GM12892 (cell line): ENCODE data around the gene UBASH3A.

ENCODE experiments used
- POLR2A ChIP-seq: IDR thresholded peaks from 2 replicates; pipeline ENCODE4 v1.6.1; 2011; ENCODE audit warnings: low read depth, low read length, control low read depth
- TAF1 ChIP-seq: IDR thresholded peaks from 2 replicates; pipeline ENCODE4 v1.6.1; 2011; ENCODE audit warnings: low read depth, mild to moderate bottlenecking, control low read depth, low read length, borderline replicate concordance

DNA sequence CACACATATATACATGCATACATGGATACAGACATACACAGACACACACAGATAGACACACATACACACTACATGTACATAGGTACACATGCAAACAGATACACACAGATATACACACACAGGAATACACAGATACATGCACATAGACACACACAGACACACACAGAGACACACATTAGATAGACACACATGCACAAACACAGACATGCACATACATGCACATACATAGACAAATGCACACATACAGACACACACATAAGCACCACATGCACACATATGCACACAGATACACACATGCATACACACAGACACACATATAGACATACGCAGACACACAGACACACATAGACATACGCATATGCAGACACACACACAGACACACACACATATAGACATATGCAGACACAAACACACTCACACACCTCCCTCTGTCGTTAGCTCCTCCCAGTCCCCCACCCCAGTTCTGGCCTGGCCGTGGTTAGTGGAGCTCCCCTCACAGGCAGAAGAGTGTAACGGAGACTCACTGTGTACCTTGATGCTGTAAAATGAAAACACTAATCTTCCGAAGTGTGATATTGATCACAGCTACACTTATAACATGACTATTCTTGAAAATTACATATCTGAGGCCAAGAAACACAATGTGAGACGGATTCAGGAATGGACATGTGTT is 7.6 kb downstream of the UBASH3A start:
- TF ChIP-seq POLR2A (no peak), TAF1 (no peak)
